SJCRH30 (cell line): Measurements from ENCODE around the gene TST. TPM values are rescaled to one million over a fixed set of nuclear protein-coding genes. Genes with fewer than 3 reads are reported as not detected.
A peak's percentile ranks its signal among the peaks of the same experiment; 100 is the strongest.

Experiments
- DNase-seq, 2 experiments: peaks; one replicate each; pipeline ENCODE4 v3.0.0-alpha.2; 2015 to 2020
- H3K27ac ChIP-seq: fragments of 250-450 bp; sonication (Bioruptor Pico); 2 replicates; pipeline ENCODE4 v1.5.1; 2020; ENCODE audit warnings: mild to moderate bottlenecking, moderate library complexity
- H3K27me3 ChIP-seq: fragments of 250-450 bp; sonication (Bioruptor Pico); 2 replicates; pipeline ENCODE4 v1.5.1; 2020; ENCODE audit warnings: mild to moderate bottlenecking, moderate library complexity
- H3K36me3 ChIP-seq: fragments of 250-450 bp; sonication (Bioruptor Pico); 2 replicates; pipeline ENCODE4 v1.5.1; 2020; ENCODE audit warnings: mild to moderate bottlenecking, moderate library complexity
- H3K4me1 ChIP-seq: fragments of 250-450 bp; sonication (Bioruptor Pico); 2 replicates; pipeline ENCODE4 v1.5.1; 2020; ENCODE audit warnings: mild to moderate bottlenecking, moderate library complexity
- H3K4me3 ChIP-seq: fragments of 250-450 bp; sonication (Bioruptor Pico); 2 replicates; pipeline ENCODE4 v1.5.1; 2020; ENCODE audit warnings: mild to moderate bottlenecking, moderate library complexity
- H3K9me3 ChIP-seq: fragments of 250-450 bp; sonication (Bioruptor Pico); replicated peaks from 2 replicates; pipeline ENCODE4 v1.5.1; 2020; ENCODE audit warnings: mild to moderate bottlenecking, moderate library complexity
- total RNA-seq: library from RNA; depleted of rRNA; stranded (reverse); fragments of >200 nt; shearing (Covaris generic); gene quantifications from 2 replicates; pipeline ENCODE4 v1.2.3, GENCODE V29; 2014

The TST gene
- total RNA-seq, 1 experiment from 2014 or later: 5.4 TPM

DNA sequence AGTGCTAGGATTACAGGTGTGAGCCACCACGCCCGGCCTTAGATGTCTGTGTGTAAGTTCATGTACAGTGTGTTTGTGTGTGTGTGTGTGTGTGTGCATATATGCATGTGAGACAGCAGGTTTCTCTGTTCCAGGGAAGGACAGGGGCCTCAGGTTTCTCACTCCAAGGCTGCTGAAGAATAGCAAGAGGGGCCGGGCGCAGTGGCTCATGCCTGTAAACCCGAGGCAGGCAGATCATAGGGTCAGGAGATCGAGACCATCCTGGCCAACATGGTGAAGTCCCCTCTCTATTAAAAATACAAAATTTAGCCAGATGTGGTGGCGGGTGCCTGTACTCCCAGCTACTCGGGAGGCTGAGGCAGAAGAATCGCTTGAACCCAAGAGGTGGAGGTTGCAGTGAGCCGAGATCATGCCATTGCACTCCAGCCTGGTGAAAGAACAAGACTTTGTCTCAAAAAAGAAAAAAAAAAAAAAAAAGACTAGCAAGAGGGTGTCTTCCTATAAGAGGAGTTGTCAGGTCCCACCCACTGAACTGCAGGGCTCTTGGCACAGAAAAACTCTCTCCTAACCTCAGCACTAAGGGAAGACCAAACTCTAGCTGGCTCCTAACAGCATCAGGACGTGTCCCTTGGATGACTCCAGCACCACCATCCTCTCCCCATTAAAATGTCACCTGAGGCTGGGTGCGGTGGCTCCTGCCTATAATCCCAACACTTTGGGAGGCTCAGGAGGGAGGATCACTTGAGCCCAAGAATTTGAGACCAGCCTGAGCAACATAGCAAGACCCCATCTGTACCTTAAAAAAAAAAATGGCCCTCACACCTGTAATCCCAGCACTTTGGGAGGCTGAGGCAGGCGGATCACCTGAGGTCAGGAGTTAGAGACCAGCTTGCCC, 40.0 kb downstream of the TST start:
- Histone ChIP-seq H3K4me3 (no peak overlapping the region), H3K4me1 (no peaks in the 10 kb centered on the region)
- no peak for DNase-seq

DNA sequence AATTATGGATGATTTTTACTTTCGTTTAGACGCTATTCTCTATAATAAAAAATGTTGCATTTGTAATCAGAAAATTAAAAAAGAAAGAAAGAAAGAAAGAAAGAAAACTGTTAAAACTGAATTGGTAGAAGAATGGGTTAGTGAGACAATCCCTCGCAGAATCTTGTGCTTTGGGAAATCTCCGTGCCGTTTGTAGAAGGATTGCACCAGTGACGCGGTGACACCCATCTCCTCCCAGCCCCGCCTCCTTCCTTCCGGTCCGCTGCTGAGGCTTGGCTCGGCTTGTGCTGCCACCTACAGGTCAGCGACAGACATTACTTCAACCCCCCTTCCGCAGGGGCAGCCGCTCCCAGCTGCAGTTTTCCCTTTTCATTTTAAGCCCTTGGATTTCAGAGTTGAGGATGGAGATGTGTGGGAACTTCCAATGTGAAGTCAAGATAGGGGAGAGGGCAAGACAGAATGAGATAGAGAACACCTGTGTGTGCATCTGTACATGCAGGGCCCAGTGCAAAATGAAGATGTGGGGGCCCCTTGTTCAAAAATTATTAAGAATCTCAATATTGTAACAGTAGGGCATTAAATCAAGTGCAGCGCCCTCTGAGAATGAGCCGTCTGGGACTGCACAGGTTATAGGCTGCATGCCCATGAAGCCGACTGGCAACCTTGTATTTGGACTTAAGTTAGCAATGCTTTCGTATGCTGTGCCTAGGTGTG, 41.1 kb downstream of the TST start:
- no peak overlapping the region for H3K27ac ChIP-seq
- no peaks in the 10 kb centered on the region for H3K9me3 ChIP-seq
- H3K4me3 ChIP-seq: peak overlapping the region; percentile 34
- peak; percentile 78 to 86 for DNase-seq
- no peaks in the 10 kb centered on the region; the same call in 1 of the 2 replicates for H3K27me3 ChIP-seq
- H3K36me3 ChIP-seq: no peaks in the 10 kb centered on the region
- H3K4me1 ChIP-seq: no peaks in the 10 kb centered on the region

More for the DNA sequence above, 40.0 kb downstream of the TST start:
- H3K9me3 ChIP-seq: no peaks in the 10 kb centered on the region
- no peaks in the 10 kb centered on the region; the same call in 1 of the 2 replicates for H3K27me3 ChIP-seq
- H3K27ac ChIP-seq: no peak overlapping the region
- H3K36me3 ChIP-seq: no peaks in the 10 kb centered on the region

DNA sequence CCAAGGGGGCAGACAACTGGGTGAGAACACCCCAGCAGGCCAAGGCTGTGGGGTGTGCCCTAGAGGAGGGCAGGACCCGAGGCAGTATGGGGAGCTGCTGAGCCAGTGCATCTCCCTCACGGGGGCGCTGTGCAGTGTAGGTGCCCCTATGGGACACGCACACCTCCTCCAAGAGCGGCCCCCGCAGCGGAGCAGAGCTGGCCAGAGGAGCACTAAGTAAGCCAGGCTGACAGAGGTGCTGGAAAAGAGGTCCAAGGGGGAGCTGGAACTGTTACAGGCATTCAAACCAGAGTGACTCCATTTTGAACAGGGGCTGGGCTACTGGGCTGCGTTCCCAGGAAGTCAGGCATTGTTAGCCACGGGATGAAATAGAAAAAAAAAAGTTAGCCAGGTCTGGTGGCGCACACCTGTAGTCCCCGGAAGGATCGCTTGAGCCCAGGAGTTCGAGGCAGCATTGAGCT, 41.8 kb downstream of the TST start:
- no peaks in the 10 kb centered on the region for H3K4me1 ChIP-seq
- peak; percentile 37 to 47 for DNase-seq
- H3K27ac ChIP-seq: no peak overlapping the region
- H3K27me3 ChIP-seq: no peaks in the 10 kb centered on the region; the same call in 1 of the 2 replicates
- H3K36me3 ChIP-seq: no peaks in the 10 kb centered on the region
- H3K4me3 ChIP-seq: peak overlapping the region; percentile 34
- no peaks in the 10 kb centered on the region for H3K9me3 ChIP-seq

DNA sequence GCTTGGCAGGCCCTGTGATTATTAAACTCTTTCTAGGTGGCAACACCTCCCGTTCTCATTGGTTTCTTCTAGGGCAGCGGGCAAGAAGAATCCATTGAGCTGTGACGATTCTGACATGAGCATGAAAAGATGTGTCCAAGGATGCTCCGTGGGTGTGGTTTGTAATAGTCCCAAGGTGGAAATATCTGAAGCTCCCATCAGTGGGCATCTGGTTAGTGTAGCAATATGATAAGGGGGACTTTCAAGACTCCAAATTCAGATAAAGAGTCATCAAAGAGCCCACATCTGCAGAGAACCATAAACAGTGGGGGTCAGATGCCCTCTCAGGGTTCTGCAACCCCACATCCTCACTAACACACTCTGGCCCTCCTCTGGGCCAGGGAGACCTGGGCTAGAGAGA, 42.6 kb downstream of the TST start:
- H3K9me3 ChIP-seq: no peaks in the 10 kb centered on the region
- H3K4me3 ChIP-seq: no peak overlapping the region
- no peak for DNase-seq
- H3K27me3 ChIP-seq: peaks cover 6% of the 10 kb centered on the region; the same call in 1 of the 2 replicates
- H3K27ac ChIP-seq: no peak overlapping the region
- H3K36me3 ChIP-seq: no peaks in the 10 kb centered on the region
- no peaks in the 10 kb centered on the region for H3K4me1 ChIP-seq

DNA sequence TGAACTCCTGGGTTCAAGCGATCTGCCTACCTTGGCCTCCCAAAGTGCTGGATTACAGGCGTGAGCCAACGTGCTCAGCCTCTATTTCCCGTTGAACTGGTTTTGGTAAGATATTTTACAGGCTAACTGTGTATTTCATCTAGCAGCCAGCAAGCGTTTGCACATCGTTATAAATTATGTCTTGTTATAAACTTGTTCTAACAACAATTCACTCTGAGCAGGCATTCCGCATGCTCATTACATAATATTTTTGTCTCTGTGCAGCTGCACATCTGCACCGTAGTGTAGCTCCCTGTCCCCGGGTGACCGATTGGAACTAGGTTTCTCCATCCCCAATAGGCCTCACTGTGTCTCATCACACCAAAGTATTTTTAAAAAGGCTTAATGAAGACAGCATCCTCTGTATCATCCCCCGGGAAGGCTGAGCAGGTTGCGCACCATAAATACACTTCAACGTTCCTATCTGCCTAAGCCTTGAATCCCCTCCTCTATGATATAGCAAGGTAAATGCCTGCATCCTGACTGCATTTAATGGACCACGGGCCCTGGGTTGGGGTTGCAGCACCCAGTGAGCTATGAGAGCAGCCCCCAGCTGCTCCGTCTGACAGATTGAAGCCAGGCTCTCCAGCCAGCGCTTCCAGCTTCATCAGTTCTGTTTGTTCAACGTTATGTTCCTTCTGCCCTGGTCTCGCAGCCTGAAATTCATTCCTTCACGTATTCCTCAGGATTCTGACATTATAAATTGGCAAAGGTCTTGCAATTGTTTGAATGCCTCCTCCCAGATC, 47.7 kb downstream of the TST start:
- Histone ChIP-seq H3K4me1 (no peaks in the 10 kb centered on the region), H3K27me3 (peaks cover 12% of the 10 kb centered on the region; the same call in 1 of the 2 replicates), H3K27ac (no peak overlapping the region), H3K36me3 (no peaks in the 10 kb centered on the region), H3K9me3 (no peaks in the 10 kb centered on the region), H3K4me3 (no peak overlapping the region)
- no peak for DNase-seq

DNA sequence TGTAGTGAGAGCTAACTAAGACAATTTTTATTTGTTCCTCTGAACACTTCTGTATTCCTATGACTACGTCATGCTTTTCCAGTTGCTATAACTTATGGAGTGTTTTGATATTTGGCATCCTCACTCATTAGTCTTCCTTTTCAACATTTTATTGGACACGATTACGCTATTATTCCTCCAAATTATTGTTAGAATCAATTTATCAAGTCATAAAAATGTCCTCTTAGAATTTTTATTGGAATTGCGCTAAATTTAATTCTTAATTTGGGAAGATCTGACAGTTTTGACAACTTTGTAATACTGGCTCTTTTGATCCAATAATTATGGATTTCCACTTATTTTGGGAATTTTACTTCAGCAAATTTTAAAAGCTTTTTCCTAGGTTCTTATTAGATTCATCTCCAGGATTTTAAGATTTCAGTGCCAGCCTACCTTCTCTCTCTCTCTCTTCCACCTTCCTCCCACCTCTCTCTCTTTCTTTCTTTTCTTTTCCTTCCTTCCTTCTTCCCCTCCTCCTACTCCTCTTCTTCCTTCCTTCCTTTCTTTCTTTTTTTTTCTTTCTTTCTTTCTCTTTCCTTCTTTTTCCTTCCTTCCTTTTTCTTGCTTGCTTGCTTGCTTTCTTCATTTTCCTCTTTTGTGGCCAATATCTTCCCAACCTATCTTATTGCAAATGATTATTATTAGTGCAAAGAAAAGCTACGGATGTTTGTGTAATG, 50.8 kb downstream of the TST start:
- H3K9me3 ChIP-seq: no peaks in the 10 kb centered on the region
- H3K36me3 ChIP-seq: no peaks in the 10 kb centered on the region
- no peak overlapping the region for H3K27ac ChIP-seq
- DNase-seq: no peak
- no peaks in the 10 kb centered on the region for H3K4me1 ChIP-seq
- no peak overlapping the region for H3K4me3 ChIP-seq
- peaks cover 12% of the 10 kb centered on the region; the same call in 1 of the 2 replicates for H3K27me3 ChIP-seq

DNA sequence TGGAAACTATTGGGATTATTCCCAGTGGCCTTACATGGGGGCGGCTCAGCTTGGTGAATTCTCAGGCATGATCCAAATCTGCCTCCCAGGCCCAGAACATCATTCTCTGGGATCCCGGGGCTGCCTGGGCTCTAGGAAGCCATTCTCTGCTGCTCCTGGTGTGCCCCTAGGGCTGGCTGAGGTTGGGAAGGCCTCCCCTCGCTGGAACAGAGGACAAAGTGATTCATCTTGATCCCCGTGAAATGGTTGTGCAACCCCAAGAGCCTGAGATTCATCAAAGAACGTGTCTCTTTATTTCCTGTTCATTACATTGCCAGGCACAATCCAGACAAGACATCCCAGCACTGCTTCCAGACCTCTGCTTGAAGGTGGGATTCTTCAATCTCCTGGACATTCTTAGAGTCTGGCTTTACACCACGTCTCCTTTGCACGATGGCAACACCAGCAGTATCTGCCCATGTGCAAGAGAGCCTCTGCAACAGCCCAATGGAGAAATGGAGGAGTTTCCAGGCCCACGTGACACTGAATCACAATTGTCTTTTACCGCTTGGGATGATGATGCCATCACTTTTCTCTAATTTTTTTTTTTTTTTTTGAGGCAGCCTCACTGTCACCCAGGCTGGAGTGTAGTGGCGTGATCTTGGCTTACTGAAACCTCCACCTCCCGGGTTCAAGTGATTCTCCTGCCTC, 52.3 kb downstream of the TST start:
- no peak for DNase-seq
- Histone ChIP-seq H3K36me3 (no peaks in the 10 kb centered on the region), H3K9me3 (no peaks in the 10 kb centered on the region)

DNA sequence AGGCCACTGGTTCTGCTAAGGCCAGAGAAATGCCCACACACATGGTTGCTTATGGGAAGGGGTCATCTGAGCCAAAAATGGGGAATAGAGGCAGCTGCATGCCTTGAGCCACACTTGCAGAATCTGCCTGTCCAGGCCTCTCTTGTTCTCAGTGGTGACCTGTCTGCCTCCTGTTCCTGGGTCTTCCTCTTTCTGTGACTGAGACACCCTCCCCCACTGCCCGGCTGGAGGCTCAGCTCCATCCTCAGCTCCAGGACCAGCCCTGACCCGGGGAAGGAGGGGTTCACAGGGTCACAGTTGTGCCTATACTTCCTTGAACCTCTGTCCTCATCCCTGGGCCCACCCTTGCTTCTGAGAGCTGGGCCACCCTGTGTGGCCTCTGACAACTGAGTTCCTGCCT, 53.6 kb downstream of the TST start:
- no peaks in the 10 kb centered on the region for H3K4me1 ChIP-seq
- DNase-seq: no peak
- H3K4me3 ChIP-seq: no peak overlapping the region
- H3K36me3 ChIP-seq: no peaks in the 10 kb centered on the region
- H3K9me3 ChIP-seq: no peaks in the 10 kb centered on the region
- peaks cover 4% of the 10 kb centered on the region; the same call in 1 of the 2 replicates for H3K27me3 ChIP-seq
- H3K27ac ChIP-seq: no peak overlapping the region

More for the DNA sequence above, 52.3 kb downstream of the TST start:
- Histone ChIP-seq H3K4me3 (no peak overlapping the region), H3K27me3 (peaks cover 10% of the 10 kb centered on the region; the same call in 1 of the 2 replicates), H3K27ac (no peak overlapping the region), H3K4me1 (no peaks in the 10 kb centered on the region)

DNA sequence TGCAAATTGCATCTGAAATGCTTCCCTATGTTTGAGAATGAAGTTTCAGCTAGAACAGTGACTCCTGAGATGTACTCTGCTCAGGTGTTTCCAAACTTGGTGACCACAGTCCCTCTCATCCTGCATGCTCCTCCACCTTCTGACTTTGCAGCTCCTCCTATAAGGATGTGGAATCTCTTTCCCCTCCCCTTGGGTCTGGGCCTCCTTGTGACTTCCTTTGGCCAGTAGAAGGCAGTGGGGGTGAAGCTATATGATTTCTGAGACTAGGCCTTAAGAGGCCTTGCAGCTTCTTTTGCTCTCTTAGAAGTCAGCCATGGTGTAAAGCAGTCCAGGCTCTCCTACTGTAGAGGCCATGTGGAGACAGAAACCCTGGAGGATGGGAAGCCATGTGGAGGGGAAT, 55.1 kb downstream of the TST start:
- Histone ChIP-seq H3K4me1 (no peaks in the 10 kb centered on the region), H3K4me3 (no peak overlapping the region), H3K36me3 (no peaks in the 10 kb centered on the region), H3K27ac (no peak overlapping the region), H3K27me3 (no peaks in the 10 kb centered on the region), H3K9me3 (no peaks in the 10 kb centered on the region)
- no peak for DNase-seq

DNA sequence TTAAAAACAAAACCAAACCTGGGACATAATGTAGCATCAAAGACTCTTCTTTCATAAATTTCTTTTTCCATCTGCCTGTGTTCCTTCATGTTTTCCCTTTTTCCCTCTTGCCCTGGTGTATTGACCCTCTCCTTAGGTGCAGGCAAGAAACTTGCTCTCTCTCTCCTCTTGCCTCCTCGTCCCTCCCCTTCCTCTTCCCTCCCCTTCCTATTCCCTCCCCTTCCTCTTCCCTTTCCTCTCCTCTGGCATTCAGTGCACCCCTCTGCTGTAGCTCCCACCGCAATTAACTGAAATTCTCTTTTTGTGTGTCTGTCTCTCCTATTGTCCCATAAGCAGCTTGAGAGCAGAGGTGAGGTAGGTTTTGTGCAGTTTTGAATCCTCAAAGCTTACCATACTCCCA, 55.9 kb downstream of the TST start:
- Histone ChIP-seq H3K27ac (no peak overlapping the region), H3K4me1 (no peaks in the 10 kb centered on the region), H3K36me3 (no peaks in the 10 kb centered on the region), H3K27me3 (no peaks in the 10 kb centered on the region), H3K9me3 (no peaks in the 10 kb centered on the region), H3K4me3 (no peak overlapping the region)
- no peak for DNase-seq

DNA sequence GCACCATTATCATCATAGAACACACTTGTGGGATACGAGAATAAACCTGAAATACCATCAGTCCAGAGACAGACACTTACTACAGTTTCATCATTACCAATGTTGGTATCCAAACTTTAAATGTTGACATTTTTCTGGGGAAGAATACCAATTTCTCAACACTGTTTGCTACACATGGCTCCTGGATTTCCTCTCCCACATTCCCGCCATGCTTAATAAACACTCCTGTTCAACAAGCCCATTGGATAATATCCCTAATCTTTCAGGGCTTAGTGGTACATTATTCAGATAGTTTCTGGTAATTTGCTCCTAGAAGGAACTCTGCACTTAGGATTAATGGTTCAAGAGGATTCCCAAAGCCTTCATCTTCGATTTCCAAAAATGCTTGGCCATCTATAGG, 57.6 kb downstream of the TST start:
- Histone ChIP-seq H3K4me1 (no peaks in the 10 kb centered on the region), H3K9me3 (no peaks in the 10 kb centered on the region), H3K27me3 (no peaks in the 10 kb centered on the region), H3K36me3 (no peaks in the 10 kb centered on the region), H3K4me3 (no peak overlapping the region), H3K27ac (no peak overlapping the region)
- no peak for DNase-seq
